Stimulated activated CD4-positive, alpha-beta T cell treated with anti-CD3 and anti-CD28 coated beads, Interleukin-12 subunit alpha, Interleukin-12 subunit beta, amount 100 ng/mL, for 48 hours (primary cell): ENCODE results near the gene LHPP.

Experiments
- DNase-seq, 3 donors: peaks; one replicate each; pipeline ENCODE4 v3.0.0-alpha.2; 2020; ENCODE audit warnings: low read depth in 2 of 3, low spot score in 1 of 3

LHPP gene

DNA sequence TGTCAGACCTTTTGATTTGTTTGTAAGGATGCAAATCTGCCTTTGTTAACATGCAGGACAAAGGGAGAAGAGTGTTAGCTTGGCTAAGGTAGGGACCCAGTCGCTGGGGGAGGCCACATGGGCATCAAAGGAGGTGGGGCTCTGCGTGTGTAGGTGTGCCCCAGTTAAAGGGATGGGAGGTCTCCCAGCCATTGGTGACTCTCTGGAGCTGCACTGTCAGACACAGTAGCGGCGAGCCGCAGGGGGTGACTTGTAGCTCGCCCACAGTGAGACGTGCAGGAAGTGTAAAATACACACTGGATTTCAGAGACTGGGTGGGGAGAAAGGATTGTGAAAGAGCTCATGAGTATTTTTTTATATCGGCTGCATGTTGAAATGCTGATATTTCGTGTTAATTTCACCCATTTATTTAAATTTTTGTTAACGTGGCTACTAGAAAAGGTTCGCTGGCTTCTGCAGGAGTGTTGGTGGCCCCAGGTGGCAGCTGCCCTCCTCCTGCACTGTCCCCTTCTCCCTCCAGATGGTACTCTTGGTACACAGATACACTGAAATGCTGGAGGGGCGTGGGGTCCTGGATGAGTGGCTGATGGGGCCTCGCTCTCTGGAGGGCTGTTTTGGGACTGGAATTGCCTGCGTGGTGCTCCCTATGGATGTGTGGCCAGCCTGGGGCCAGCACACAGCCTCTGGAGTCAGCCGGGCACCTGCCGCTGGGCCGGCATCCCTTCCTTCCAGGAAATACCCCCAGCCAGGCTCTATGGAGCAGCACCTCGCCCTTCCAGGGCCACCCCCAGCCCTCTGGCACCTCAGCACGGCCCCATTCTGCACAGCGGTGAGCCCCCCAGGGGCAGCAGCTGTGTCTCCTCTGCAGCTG, 59.2 kb downstream of the LHPP start:
- no peak for DNase-seq

DNA sequence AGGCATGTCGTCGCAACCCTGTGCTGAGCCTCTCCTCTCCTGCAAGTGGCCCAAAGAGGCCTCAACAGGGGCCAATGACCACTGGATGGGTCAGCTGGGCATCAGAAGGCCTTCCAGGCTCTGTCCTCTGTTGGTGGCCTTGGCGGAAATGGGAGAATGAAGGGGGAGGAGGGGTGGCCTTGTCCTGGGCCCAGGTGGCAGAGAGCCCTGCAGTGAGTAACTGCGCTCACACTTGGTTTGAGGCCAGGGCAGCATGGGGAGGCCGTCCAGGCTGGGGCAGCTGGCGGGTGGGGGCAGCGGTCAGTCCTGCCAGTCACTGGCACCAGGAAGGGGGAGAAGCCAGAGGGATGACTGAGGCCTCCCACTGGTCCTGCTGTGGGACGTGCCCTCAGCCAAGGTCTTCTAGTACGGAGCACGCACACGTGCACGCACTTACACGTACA, 59.8 kb downstream of the LHPP start:
- DNase-seq = no peak

DNA sequence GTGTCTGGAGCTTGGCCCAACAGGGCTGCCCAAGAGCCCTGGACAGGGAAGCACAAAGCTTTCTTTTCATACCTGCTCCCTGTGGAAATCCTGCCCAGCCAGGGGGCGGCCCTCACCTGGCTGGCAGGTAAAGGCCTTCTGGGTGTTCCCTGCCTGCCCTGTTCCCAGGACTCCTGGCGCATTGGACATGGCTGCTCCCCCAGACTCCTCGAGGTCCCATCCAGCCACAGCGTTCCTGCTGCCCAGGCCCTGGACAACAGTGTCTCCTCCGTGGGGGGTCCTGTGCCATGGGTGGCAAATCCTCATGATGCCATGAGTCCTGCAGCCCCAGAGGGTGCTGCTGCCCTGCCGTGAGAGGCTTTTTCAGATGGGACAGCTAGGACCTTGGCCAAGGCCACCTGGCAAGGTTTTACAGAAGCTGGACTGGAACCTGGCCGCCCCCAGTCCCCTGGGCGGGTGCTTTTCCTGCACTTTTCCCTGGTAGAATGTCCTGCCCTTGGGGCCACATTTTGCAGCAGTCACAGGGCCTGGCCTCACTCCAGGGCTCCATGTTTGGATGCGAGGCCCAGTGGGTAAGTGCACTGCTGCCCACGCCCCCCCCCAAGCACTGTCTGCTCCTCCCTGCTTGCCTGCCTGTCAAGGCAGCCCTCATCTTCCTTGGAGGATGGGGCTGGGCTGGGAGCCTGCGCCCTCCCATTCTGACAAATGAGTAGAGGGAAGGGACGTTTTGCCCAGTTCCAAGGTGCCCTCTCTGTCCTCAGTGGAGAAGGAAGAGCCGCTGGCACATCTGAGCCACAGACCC, 60.7 kb downstream of the LHPP start:
- no peak for DNase-seq

DNA sequence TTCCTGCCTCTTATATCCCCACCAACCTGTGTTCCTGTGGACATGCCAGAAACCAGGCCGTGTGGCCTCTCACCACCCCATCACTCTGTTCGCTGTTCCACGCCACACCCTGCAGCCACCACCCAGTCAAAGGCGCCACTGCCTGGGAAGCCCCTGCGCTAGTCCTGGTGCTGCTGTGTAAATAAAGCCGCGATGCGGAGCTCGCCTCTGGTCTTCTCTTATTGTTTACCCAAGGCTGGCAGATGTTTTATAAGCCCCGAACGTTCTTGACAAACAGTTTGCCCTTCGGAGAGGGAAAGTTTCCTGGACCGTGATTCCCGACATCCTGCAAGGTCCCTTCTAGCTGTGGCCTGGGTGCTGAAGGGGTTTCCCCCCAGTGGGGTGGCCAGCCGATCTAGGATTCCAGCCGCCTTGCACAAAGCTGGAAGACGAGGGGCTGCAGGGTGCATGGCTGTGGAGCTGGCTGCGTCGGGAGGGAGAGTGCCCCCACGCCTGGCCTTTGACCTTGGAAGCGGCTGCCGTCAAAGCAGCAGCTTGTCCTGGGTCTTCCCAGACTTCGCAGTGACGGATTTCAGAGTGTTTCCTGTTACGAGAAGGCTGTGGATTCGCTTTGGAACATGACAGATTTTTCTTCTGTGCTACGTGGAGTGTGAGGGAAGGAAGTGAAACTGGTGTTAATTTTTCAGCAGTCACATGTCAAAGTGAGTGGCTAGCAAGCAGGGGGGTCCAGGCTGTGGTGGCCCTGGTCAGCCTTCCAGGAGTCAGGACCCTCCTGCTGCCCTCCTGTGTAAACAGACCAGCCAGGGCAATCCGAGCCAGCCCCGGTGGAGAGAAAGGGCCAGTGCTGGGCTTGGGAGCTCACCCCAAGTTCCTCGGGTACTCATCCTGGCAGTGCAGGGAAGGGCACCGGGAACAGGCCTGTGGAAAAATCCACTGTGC, 61.6 kb downstream of the LHPP start:
- no peak for DNase-seq

DNA sequence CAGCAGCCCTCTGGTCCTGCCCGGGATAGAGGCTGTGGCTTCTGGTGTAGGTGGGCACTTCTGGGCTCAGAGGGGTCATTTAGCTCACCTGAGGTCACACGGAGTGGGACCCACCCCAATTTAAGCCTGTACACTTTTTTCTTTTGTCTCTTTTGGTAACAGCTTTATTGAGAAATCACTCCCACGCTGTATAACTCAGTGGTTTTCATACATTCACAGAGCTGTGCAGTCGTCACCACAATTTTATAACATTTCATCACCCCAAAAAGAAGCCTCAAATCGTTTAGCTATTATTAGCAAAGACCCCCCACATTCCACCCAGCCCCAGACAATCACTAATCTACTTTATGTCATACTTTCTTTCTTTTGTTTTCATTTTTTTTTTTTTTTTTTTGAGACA, 62.3 kb downstream of the LHPP start:
- DNase-seq = no peak

DNA sequence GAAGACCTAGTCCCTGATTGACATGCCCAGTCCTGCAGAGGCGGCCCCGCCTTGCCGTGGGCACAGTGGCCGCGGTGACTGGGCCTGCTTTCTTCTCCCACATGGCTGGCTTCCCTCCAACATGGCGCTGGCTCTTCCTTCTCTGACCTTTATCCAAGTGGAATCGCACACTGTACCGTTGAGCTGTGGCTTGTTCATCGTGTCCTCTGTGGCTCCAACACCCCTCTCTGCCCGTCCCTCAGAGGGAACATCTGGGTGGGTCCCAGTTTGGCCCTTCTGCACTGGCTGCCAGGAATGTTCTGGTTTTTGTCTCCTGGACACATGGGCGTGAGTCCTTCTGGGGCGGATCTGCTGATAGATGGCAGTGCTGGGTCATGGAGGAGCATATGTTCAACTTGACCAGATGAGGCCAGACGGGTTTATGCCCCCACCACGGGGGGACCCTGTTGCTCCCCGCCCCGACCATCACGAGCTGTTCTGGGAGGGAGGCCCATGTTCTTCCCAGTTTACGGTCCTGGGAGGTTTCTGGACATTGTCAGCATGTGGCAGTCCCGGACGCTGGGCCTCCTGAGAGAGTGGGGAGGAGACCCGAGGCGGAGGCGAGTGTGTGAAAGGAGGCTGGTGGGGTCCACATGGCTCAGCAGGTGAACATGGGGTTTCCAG, 63.5 kb downstream of the LHPP start:
- no peak for DNase-seq

DNA sequence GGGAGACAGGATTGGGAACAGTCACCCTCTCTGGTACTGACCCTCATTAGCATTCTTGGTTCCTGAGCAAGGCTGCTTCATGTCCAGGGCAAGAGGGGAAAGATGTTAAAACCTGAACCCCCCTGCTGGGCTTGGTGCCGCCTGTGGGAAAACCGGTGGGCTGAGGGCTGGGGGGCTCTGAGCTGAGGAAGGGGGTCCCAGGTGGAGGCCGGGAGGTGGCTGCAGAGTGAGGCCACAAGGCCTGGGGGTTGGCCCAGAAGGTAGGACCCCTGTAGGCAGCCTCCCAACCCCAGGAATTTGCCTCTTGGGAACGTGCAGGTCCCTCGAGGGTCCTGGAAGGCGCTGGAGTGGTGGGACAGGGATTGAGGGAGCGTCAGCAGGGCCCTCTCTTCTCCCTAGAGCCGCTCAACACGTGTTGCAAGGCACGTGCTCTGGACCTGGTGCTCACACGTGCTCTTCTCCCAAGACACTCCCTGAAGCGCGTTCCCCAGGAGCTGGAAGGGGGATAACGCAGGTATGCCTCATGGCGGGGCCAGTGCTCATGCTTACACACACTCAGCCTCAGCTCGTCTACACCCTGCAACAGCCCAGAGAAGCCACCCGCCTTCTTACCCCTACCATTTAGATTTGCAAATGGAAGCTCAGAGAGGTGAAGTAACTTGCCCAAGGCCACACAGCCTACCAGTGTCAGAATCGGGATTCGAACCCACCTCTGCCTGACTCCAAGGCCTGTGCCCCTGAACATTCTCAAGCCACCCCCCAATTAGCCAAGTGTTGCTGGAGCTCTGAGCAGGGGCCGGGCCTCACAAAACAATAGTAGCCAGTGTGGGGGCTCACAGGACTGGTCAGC, 64.4 kb downstream of the LHPP start:
- DNase-seq = no peak

DNA sequence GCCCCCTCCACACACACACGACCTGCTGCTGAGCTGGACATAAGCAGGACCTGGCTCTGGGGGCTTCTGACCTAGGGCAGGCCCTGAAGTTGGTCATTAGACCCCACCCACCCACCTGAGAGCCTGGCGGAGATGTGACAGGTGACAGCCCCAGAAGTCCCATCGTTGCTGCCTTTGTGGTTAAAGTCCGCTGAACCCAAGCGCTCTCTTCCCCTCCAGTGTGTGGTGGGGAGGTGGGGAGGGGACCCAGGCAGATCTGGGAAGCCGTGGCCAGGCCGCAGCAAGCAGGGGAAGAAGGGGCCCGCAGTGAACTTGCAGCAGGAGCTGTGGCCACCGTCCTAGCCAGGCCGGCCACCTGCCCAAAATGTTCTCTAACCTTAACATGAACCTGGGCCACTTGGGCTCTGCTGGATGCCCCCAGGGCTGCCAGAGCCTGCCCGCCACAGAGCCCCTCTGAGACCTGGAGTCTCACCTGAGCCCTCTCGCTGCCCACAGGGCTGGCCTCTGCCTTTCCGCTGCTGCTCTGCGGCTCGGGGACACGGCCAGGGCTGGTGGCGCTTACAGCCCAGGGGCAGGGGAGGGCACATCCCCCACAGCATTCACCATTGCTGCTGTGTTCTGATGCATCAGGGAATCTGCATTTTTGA, 65.1 kb downstream of the LHPP start:
- no peak for DNase-seq

DNA sequence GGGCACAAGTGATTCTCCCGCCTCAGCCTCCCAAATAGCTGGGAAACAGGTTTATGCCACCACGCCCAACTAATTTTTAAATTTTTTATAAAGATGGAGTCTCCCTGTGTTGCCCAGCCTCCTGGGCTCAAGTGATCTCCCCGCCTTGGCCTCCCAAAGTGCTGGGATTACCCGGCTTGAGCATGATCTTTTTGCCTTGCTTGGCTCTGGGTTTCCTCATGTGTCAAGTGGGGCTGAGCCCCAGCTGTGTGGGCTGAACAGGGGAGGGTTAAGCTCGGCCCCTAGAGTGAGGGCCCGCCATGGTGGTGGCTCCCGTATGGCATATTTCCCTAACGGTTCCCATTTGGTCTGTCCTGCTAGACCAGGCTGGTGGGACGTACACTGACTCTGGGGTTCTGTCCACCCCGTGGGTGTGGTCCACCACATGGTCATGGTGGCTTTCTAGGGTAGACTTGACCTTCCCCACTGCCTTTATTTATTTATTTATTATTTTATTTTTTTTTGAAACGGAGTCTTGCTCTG, 66.3 kb downstream of the LHPP start:
- DNase-seq = no peak

DNA sequence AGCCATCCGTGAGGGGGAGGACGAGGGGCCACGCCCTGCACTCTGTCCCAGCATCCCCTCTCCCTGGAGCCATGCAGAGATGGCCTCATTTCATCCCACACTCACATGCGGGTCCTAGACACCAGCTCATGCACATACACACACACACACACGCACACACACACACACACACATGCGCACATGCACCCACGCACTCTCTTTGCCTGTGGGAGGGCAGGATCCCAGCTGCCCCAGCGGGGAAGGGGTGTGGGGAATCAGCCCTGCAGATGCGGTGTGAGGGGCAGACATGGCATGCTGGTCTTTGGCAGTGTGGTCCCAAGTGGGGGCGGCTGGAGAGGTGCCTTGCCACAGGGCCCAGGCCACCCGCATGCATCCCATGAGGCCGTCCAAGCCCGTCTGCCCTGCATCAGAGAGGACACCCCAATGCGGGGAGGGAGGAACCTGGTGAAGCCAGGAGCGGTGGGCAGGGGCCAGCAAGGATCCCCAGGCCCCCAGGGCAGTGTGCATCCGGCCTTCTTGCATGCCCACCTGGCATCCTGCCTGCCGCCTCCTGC, 68.1 kb downstream of the LHPP start:
- no peak for DNase-seq

DNA sequence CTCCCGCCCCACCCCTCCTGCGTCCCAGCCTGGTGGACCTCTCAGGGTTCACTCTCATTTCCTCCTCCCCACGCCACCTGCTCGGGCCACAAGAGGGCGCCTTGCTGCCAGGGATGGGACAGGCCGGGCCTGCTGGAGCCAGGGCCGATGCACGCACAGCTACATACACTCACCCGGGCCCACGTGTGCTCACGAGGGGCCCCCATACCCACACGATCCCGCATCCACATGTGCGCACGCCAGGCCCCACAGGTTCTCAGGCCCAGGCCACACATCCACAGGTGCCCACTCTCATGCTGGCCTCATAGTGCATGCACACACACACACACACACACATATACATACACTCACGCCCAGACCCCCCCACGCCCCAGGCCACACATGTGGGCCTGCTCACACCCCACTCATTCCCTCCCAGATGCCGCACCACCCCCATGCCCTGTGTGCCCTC, 68.6 kb downstream of the LHPP start:
- DNase-seq = peak; percentile 80 to 91 (median 80)

DNA sequence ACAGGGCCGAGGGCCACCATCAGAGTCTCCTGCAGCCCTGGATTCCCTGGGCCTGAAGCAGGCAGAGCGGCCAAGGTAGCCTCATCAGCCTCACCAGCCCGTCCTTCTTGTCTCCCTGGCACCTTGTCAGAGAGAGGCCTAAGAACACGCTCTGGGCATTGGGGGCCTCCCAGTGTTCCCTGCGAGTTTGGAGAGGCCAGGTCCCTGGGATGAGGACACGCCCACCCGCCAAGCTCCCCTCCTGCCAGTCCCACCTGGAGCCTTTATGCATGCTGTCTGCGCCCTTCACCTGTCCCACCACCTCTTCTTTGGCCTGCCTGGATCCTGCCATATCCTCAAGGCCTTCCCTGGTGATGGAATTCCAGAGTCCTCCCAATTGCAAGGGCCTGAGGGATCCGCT, 69.2 kb downstream of the LHPP start:
- DNase-seq = no peak

DNA sequence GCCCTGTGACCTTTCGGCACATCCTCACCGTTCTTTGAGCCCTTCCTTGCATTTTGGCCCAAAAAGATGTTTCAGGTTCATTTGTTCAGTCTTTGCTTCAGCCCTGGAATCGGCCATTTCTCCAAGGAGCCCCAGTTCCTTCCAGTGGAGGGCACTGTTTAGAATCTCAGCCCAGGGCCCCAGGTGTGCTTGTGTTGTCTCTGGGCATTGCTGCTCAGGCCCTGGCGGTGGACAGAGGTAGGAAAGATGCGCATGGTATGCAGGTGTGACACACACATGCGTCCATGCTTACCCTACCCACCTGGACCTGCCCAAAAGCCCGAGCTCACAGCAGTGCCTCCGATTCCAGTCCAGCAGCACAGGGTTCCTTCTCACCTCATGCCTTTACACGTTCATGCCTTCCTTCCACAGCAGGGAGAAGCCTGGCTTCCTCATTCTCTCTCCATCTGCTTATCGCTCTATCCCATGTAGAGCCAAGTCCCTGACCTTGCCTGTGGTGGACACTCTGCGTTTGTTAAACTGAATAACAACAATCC, 70.6 kb downstream of the LHPP start:
- DNase-seq = peak in 1 of 3 donors; percentile 8

DNA sequence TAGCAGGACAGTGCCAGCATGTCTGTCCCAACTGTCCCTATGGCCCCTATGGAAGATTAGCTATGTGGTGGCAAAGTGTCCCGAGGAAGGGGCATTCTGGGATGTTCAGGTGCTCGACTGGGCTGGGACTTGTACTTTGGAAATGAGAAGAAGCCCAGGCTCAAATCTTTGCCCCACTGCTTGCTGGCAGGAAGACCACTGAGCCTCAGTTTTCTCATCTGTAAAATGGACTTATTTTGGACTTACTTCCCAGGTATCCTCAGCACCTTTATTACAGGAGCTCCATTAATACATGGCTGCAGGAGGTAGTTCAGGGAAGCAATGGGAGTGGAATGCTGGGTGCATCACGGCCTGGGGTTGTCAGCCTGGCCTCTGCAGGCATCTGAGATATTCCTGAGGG, 71.2 kb downstream of the LHPP start:
- no peak for DNase-seq

DNA sequence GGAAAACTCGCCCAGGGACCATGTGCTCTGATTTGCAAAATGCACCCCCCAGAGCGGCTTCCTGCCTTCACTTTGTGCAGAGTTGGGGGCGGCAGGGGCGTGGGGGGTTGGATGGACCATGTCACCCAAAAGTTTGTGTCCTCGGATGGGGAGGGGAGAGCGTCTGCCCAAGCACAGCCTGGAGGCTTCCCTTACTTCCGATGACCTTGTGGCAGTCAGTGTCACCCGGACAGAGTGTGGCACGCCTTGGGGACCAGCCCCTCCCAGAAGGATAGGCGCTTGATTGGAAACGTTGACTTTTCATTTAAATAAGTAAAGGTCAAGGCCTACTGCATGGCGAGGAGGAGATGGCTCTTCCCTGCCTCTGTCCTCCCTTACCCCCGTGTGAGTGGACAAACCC, 71.6 kb downstream of the LHPP start:
- DNase-seq = no peak

DNA sequence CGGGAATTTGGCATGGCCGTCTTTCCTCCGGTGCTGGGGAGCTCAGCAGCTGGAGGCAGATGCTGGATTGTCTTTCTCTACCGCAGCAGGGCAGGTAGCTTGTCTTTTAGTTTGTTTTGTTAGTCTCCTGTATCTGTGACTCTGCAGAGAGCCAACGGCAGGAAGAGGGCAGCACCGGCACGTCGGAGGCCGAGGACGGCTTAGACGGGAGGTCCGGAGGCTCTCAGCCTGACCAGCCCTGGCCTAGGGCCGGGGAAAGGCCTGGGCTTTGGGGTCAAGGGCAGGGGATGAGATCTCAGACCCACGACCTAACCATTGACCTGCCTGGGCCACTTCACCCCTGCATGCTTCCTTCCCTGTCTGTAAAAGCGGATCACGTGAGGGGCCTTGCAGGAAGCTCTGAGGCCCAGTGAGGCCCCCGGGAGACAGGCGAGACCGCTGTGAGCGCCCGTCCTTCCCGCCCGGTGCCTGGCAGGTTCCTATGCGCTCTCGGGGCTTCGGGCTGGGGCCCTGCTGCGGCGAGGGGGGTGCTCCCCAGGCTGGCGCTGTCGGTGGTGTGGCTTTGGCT, 72.7 kb downstream of the LHPP start:
- no peak for DNase-seq

DNA sequence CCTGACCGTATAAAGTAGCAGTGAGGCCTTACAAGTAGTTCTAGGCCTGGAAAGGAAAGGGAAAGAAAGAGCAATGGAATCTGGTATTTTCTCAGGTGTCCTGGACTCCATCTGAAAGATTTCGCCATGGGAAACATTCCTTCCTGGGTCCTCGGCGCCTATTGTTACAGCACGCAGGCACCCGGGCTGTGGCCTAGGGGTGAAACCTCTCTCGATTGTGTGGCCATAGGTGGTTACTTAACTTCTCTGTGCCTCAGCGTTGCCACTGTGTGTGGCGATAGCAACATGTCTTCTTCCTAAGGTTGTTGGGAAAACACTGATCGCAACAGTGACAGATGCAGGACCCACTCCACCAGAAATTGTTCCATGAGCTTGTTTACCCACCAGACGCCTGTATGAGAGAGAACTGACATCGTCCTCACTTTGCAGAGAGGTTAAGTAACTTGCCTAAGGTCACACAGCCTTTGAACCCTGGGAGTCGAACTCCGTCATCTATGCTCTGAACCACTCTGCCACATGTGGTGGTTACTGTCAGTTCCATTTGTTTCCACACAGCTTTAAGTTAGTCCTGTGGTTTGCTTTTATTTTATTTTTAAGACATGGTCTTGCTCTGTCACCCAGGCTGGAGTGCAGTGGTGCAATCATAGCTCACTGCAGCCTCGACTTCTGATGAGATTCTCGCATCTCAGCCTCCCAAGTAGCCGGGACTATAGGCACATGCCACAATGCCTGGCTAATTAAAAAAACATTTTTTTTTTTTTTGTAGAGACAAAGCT, 73.4 kb downstream of the LHPP start:
- no peak for DNase-seq
